ENCODE data around the gene CASK.

- TF ChIP-seq CTCF (IDR thresholded peaks at IDR 0.05; ENCODE audit: poor library complexity) (no peak), EZH2phosphoT487 (IDR thresholded peaks at IDR 0.05; ENCODE audit: low read depth, severe bottlenecking, unreplicated experiment) (no peak), EZH2 (IDR thresholded peaks at IDR 0.05; ENCODE audit: borderline replicate concordance) (no peak)
Observed at GRCh38 chrX:41932885-41933284, 9.5 kb upstream of the CASK start.
